ENCODE data around the gene PPP2R2C.

DNA sequence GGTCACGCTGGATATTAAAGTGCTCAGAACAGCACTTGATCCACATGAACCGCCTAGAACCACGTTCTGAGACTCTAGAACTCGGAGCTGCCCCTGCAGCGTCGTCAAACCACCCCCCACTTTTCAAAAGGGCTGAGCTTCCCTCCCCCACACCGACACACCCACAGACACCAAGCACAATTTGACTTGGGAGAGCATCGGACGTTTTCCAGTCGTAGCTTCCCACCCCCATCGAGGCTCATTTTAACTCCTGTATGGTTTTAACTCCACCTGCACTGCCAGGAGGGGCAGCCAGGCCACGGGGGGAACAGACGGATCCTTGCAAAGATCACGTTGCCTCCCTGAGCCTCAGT lies 26.3 kb downstream of the PPP2R2C start:
- TF ChIP-seq, protein P1, sequence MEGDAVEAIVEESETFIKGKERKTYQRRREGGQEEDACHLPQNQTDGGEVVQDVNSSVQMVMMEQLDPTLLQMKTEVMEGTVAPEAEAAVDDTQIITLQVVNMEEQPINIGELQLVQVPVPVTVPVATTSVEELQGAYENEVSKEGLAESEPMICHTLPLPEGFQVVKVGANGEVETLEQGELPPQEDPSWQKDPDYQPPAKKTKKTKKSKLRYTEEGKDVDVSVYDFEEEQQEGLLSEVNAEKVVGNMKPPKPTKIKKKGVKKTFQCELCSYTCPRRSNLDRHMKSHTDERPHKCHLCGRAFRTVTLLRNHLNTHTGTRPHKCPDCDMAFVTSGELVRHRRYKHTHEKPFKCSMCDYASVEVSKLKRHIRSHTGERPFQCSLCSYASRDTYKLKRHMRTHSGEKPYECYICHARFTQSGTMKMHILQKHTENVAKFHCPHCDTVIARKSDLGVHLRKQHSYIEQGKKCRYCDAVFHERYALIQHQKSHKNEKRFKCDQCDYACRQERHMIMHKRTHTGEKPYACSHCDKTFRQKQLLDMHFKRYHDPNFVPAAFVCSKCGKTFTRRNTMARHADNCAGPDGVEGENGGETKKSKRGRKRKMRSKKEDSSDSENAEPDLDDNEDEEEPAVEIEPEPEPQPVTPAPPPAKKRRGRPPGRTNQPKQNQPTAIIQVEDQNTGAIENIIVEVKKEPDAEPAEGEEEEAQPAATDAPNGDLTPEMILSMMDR (IDR thresholded peaks at IDR 0.05): no peak
- TF ChIP-seq POLR2A (IDR thresholded peaks at IDR 0.05): no peak

Measured in prostate gland (tissue), 2 donors.